HG03103 (cell line): ENCODE measurements around the gene GEMIN7.

Source experiments
- ATAC-seq: cut with Tn5 transposase; IDR thresholded peaks from one replicate; pipeline ENCODE4 v1.9.1; 2021; ENCODE audit warnings: low read depth; ENCODE audit not compliant: unreplicated experiment

GEMIN7 gene

DNA sequence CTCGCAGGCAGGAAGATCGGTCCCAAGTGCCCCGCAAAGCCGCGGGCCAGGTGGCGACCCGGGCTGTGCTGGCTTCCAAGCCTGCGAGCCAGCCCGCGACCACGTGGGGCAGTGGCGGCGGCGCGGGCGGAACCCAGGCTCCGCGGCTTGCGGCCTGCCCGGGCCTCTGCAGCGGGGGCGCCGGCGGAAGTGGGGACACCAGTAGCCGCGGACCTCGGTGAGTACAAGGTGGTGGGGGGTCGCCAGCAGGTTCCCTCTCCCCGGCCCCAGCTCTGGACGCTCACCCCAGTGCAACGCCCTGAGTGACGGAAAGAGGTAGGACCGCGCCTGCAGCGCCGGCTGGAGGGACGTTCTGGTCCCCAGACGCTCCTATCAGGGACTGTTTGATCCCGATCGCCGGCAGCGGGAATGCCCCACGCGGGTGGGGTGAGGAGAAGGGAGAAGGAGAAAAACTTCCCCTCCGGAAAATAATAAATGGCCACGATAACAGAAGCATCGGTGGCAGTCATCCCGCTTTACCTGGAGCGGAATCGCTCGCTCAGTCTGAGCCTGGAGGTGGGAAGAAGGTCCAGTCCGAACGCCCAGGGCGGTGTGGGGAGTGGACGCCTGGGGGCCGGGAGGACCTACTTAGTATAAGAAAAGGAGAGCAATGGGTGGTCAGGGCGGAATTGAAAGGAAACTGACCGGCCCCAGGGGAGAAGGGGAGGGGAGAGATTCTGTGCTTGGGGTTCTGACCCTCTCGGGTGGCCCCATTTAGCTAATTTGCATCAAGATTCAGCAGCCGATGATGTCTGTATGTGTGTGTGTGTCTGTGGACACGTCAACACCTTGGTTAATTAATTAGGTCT is at the start of gene GEMIN7:
TSS of gene GEMIN7 (plus strand) at position 198 of the 848 bp plus-strand sequence. CDS start 10,855 bp downstream, outside the sequence.
- ATAC-seq: no peak

GRCh38 chr19:45030825-45031224 is 48.2 kb upstream of the GEMIN7 start:
- ATAC-seq: no peak

- no peak for ATAC-seq
Observed at GRCh38 chr19:45032421-45032820, 46.6 kb upstream of the GEMIN7 start.

DNA sequence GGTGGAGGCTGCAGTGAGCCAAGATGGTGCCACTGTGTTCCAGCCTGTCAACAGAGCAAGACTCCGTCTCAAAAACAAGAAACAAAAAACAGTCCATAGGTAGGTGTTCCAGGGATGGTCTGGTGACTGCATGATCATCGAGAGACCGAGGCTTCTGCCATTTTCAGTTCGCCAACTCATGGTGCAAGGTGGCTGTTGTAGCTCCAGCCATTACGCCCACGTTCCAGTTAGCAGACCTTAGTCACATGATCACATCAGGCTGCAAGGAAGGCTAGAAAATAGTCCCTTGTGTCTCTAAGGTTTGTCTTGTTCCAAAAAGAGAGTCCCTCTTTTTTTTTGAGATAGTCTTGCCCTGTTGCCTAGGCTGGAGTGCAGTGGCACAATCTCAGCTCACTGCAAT is 43.3 kb upstream of the GEMIN7 start:
- no peak for ATAC-seq

DNA sequence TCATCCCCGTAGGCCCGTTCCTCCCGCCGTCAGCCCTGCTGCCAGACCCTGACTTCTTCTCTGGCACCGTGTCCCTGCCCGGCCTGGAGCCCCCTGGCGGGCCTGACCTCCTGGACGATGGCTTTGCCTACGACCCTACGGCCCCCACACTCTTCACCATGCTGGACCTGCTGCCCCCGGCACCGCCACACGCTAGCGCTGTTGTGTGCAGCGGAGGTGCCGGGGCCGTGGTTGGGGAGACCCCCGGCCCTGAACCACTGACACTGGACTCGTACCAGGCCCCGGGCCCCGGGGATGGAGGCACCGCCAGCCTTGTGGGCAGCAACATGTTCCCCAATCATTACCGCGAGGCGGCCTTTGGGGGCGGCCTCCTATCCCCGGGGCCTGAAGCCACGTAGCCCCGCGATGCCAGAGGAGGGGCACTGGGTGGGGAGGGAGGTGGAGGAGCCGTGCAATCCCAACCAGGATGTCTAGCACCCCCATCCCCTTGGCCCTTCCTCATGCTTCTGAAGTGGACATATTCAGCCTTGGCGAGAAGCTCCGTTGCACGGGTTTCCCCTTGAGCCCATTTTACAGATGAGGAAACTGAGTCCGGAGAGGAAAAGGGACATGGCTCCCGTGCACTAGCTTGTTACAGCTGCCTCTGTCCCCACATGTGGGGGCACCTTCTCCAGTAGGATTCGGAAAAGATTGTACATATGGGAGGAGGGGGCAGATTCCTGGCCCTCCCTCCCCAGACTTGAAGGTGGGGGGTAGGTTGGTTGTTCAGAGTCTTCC is 41.5 kb upstream of the GEMIN7 start:
- no peak for ATAC-seq

DNA sequence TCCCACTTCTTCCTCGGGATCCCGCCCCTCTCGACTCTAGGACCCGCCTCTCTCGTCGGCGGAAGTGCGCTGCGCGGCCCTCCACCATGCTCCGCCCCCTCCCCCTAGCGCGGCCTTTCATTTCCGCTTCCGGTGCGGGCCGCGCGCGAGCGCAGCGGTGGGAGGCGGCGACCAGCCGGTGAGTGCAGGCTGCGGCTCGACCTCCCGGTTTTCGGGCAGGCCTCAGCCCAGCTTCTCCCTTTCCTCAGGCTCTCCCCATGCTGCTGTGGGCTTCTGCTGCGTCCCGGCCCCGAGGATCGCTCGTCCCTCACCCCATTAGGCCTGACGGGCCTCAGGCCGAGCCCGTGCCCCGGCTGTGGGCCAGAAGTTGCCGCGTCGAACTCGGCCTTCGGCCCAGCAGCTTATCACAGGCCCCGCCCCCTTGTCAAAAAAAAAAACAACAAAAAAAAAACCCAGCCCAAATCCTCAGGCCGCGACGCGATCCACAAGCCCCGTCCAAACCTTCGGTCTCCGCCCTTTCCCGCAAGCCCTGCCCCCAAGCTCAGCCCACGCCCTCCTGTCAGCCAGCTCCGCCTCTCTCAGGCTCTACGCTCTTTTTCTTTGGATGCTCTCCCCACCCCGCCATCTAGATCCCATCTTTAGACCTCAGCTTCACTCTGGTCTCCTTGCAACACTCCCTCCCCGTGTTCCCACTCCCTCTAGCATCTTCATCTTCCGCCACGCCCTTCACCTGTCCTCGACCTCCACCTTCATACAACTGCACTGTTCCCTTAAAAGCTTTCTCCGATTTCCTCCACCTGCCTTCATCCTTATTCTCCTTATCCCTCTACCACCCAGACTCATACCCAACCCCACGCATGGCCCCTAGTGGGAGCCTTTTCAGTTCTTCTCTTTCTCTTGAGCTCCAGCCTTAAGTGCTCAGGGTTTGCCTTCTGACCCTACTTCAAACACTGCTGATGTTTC is 39.8 kb upstream of the GEMIN7 start, which contains the start of gene CLASRP:
TSS of gene CLASRP (plus strand) at position 115 of the 963 bp plus-strand sequence. CDS start 1,168 bp downstream, outside the sequence.
- peak; percentile 76 for ATAC-seq

GRCh38 chr19:45040059-45040771 is 38.8 kb upstream of the GEMIN7 start:
- ATAC-seq: no peak

DNA sequence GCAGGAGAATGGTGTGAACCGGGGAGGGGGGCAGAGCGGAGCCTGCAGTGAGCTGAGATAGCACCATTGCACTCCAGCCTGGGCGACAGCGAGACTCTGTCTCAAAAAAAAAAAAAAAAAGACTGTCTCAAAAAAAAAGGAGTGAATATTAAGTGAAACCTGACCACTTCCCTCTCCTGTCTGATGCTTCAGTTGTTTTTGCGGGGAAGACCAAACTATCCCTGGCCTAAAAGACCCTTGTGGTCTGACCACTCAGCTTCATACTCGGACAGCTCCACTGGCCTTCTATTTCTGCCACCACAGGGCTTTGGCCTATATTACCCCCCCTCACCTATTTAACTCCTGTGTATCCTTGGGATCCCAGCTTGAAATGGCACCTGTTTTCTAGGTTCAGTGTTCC is 37.9 kb upstream of the GEMIN7 start:
- ATAC-seq: no peak

DNA sequence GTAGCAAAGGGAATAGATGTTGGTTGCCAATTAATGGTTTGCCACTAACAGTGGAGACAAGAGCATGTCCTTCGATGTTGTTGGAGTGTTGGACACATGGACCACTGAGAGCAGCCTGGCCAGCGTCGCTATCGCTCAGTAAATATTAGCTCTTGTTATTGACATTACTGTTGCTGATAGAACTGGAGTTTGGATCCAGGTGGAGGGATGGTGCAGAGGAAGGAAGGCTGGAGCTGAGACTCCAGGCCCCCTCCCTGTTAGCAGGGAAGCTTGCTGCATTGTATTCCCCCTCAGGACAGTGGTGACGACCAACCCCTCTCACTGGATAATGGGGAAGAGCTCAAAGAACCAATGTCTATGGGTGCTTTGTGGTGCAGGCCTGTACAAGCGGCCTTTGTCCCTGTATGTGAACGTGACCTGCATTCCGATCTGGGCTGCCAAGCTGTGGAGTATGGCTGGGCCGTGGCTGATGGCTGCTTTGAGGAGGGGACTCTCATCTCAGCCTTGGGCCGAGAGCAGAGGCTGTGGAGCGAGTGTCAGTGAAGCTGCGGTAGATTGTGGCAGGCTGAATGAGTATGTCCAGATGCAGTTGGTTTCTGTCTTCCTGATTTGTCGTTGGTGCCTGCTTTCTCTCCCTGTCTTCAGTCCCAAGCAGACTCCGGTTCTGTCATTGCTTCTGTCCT is 33.2 kb upstream of the GEMIN7 start:
- no peak for ATAC-seq

DNA sequence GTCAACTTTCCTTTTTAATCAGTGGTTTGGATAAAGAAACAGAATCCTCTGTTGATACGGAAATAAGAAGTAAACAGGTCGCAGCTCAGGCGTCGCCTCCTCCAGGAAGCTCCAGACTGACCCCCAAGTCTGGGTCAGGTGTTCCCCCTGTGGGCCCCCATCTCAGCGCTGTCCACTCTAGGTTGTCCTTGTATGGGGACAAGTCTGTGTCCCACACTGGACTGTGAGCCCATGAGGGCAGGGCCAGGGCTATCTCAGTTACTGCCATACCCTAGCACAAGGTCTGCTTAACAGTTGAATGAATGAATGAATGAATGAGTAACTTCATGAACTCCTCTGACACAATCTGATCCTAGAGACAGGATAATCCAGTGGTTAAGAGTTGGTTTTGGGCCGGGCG is 32.7 kb upstream of the GEMIN7 start:
- no peak for ATAC-seq

GRCh38 chr19:45047188-45047797 is 31.8 kb upstream of the GEMIN7 start:
- ATAC-seq: no peak

GRCh38 chr19:45049073-45049736 is 29.9 kb upstream of the GEMIN7 start:
- ATAC-seq: no peak

DNA sequence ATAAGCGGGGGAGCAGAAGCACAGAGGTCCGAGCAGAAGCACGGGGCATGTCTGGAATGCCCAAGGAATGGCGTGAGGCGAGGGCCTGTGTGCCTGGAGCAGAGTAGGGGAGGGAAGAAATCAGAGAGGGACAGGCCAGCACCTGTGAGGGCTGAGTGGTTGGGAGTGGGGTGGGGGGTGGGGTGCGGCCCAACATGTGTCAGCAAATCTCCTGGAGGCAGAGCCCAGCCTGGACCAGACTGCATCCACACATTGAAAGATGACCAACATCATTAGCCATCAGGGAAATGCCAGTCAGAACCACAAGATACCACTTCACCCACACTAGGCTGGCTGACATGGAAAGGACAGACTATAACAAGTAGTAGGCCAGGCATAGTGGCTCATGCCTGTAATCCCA is 29.0 kb upstream of the GEMIN7 start:
- no peak for ATAC-seq

GRCh38 chr19:45051929-45052579 is 27.0 kb upstream of the GEMIN7 start:
- no peak for ATAC-seq

GRCh38 chr19:45056831-45057230 is 22.2 kb upstream of the GEMIN7 start:
- ATAC-seq: no peak

GRCh38 chr19:45057444-45057843 is 21.6 kb upstream of the GEMIN7 start:
- no peak for ATAC-seq

DNA sequence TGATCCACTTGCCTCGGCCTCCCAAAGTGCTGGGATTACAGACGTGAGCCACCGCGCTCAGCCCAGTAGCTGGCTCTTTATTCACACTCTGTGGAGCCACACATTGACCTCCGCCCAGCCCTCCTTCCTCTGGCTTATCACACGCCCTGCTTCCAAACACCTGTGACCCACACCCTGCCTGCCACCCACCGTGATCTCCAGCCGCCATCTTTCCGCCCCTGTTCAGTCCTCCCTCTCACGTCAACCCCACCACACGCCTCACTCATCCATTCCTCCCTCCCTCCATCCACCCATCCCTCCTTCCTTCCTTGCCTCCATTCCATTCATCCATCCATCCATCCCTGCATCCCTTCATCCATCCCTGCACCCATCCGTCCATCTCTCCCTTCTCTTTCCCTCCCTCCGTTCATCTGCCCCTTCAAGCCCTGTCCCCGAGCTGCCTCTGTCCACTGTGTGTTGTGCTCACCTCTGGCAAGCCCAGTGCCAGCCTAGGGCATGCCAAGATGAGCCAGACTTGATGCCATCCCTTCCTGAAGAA is 20.4 kb upstream of the GEMIN7 start:
- no peak for ATAC-seq
